ENCODE results near the gene USP49. TPM values are rescaled to one million over a fixed set of nuclear protein-coding genes. Genes with fewer than 3 reads are reported as not detected.

Gene USP49
- total RNA-seq, 1 experiment from 2014 or later: 2.3 TPM

DNA sequence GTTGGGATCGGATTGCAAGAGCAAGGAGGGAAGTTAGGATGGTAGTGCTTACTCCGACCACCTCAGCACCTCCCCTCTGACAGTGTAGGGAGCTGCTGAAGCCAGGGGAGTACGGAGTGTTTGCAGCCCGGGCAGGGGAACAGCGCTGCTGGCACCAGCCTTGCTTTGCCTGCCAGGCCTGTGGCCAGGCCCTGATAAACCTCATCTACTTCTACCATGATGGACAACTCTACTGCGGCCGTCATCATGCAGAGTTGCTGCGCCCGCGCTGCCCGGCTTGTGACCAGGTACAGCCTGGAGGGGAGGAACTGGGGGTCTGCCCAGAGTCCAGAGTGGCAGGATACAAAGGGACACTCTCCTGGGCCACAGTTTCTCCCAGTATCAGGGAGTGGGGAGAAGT lies 109.9 kb downstream of the USP49 start:
- intact Hi-C loops (cut with micrococcal nuclease): loop anchor here (5.0 to 10.0 kb wide), 3 partner anchors 152 to 440 kb away; no protein-coding TSS in a partner anchor
- DNase-seq (no peak), ATAC-seq (no peak)
- H3K9me3 ChIP-seq (ENCODE audit: low read length): no peaks in the 10 kb centered on the region
- no peaks in the 10 kb centered on the region for H4K20me1 ChIP-seq (ENCODE audit: low read length)
- H3K27me3 ChIP-seq (ENCODE audit: low read length): no peaks in the 10 kb centered on the region
- no peak overlapping the region for H3K4me2 ChIP-seq (ENCODE audit: low read length)
- peaks cover 21% of the 10 kb centered on the region for H3K79me2 ChIP-seq (ENCODE audit: low read length)
- H3K36me3 ChIP-seq (ENCODE audit: low read depth, low read length): peaks cover 14% of the 10 kb centered on the region
- no peak overlapping the region for H3K9ac ChIP-seq (ENCODE audit: low read length)
- no peak overlapping the region for H2AFZ ChIP-seq (ENCODE audit: low read length)
- ChIA-PET POLR2A (ENCODE audit: unreplicated experiment) (no interaction called here), CTCF (no interaction called here)
- peaks cover 27% of the 10 kb centered on the region for H3K4me1 ChIP-seq (ENCODE audit: insufficient read depth, low read length)
- no TSS peak for BruUV-seq (replicated peaks)
- TF ChIP-seq CTCF (conservative IDR thresholded peaks at IDR 0.05; ENCODE audit: low read depth, low read length) (no peak), EZH2phosphoT487 (IDR thresholded peaks at IDR 0.05; ENCODE audit: borderline replicate concordance, low read length) (no peak), EZH2 (IDR thresholded peaks at IDR 0.05; ENCODE audit: low read length, unreplicated experiment) (no peak)
- no peak overlapping the region for H3K27ac ChIP-seq (ENCODE audit: low read length)
- H3F3A ChIP-seq (ENCODE audit: low read length, unreplicated experiment): no peaks in the 10 kb centered on the region
- no peaks in the 10 kb centered on the region for H3K9me2 ChIP-seq (replicated peaks; ENCODE audit: low read length)
- H3K4me3 ChIP-seq (ENCODE audit: low read length): no peak overlapping the region

DNA sequence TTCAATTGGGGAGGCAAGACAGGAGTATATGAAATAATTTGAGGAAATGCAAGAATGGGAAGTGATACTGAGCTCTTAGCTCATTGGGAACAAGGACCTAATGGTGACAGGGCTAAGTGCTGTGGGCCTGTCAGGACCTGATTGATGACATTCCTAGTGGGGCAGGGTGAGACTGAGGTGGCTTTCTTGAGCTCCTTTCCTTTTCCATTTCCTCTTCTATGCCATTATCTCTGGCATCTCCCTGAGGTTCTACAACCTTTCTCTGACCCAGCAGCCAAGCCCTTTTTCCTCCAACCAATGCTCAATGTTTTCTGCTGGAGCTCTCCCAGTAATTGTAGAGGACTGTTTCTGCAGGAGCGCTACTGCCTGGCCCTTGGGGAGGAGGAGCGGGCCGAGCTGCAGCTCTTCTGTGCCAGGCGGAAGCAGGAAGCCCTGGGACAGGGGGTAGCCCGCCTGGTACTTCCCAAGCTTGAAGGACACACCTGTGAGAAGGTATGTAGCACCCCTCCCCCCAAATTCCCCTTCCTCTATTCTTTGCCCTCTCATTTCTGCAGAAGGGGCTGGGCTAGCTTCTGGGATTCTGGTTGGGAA lies 110.5 kb downstream of the USP49 start:
- Histone ChIP-seq H4K20me1 (ENCODE audit: low read length) (no peaks in the 10 kb centered on the region), H3K9ac (ENCODE audit: low read length) (no peak overlapping the region), H3K36me3 (ENCODE audit: low read depth, low read length) (peaks cover 8% of the 10 kb centered on the region), H3K9me2 (replicated peaks; ENCODE audit: low read length) (no peaks in the 10 kb centered on the region), H3K4me2 (ENCODE audit: low read length) (no peak overlapping the region), H3F3A (ENCODE audit: low read length, unreplicated experiment) (no peaks in the 10 kb centered on the region), H3K27me3 (ENCODE audit: low read length) (no peaks in the 10 kb centered on the region), H3K27ac (ENCODE audit: low read length) (no peak overlapping the region), H3K4me3 (ENCODE audit: low read length) (no peak overlapping the region), H3K79me2 (ENCODE audit: low read length) (peaks cover 20% of the 10 kb centered on the region), H3K9me3 (ENCODE audit: low read length) (no peaks in the 10 kb centered on the region), H3K4me1 (ENCODE audit: insufficient read depth, low read length) (peaks cover 27% of the 10 kb centered on the region), H2AFZ (ENCODE audit: low read length) (no peak overlapping the region)
- no peak for DNase-seq
- BruUV-seq (replicated peaks): no TSS peak
- no peak for TF ChIP-seq CTCF (conservative IDR thresholded peaks at IDR 0.05; ENCODE audit: low read depth, low read length)
- no peak for TF ChIP-seq EZH2phosphoT487 (IDR thresholded peaks at IDR 0.05; ENCODE audit: borderline replicate concordance, low read length)
- TF ChIP-seq EZH2 (IDR thresholded peaks at IDR 0.05; ENCODE audit: low read length, unreplicated experiment): no peak
- ATAC-seq: no peak
- ChIA-PET POLR2A (ENCODE audit: unreplicated experiment) (no interaction called here), CTCF (no interaction called here)
- intact Hi-C loops (cut with micrococcal nuclease): loop anchor here (5.0 to 10.0 kb wide), 3 partner anchors 153 to 440 kb away; no protein-coding TSS in a partner anchor

DNA sequence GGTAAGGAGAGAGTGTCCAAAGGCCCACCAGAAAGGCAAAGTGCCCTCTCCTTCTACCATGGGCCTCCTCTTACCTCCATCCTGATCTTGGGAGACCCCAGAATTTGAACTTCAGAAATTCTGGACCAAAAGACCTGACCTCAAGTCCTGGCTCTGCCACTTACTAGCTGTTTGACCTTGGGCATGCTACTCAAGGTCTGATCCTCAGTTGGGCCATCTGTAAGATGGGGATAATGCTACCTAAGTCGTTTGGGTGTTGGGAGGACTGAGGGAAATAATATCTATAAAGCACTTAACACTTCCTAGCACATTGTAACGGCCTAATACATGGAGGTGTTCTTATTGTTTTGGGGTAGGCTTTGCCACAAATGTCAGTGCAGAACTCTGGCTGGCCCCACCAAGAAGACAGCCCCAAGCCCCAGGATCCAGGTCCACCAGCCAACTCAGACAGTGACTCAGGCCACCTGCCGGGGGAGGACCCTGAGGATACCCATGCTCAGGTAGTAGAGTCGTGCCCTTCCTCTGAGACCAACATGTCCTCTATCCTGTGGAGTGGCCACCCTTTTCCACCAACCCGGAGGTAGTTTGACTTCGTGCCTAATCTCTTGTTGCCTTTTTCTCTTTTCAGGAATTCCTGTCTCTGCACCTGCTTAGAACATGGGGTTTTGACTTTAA lies 111.9 kb downstream of the USP49 start:
- H2AFZ ChIP-seq (ENCODE audit: low read length): no peak overlapping the region
- no peaks in the 10 kb centered on the region for H3K36me3 ChIP-seq (ENCODE audit: low read depth, low read length)
- BruUV-seq (replicated peaks): no TSS peak
- H3K9me2 ChIP-seq (replicated peaks; ENCODE audit: low read length): no peaks in the 10 kb centered on the region
- no peak overlapping the region for H3K27ac ChIP-seq (ENCODE audit: low read length)
- peaks cover 12% of the 10 kb centered on the region for H3K79me2 ChIP-seq (ENCODE audit: low read length)
- intact Hi-C loops (cut with micrococcal nuclease): loop anchor here (10.0 kb wide), 1 partner anchor 442 kb away; no protein-coding TSS in a partner anchor
- peaks cover 22% of the 10 kb centered on the region for H3K4me1 ChIP-seq (ENCODE audit: insufficient read depth, low read length)
- H3K27me3 ChIP-seq (ENCODE audit: low read length): no peaks in the 10 kb centered on the region
- H3F3A ChIP-seq (ENCODE audit: low read length, unreplicated experiment): no peaks in the 10 kb centered on the region
- ATAC-seq (no peak), DNase-seq (no peak)
- ChIA-PET CTCF (interaction anchor here (0.5 kb wide), 1 partner anchor 52 kb away, joined by 3 read pairs; no protein-coding TSS in a partner anchor), POLR2A (ENCODE audit: unreplicated experiment) (no interaction called here)
- H3K4me2 ChIP-seq (ENCODE audit: low read length): no peak overlapping the region
- H3K9ac ChIP-seq (ENCODE audit: low read length): no peak overlapping the region
- H3K4me3 ChIP-seq (ENCODE audit: low read length): no peak overlapping the region
- no peaks in the 10 kb centered on the region for H3K9me3 ChIP-seq (ENCODE audit: low read length)
- no peaks in the 10 kb centered on the region for H4K20me1 ChIP-seq (ENCODE audit: low read length)
- no peak for TF ChIP-seq EZH2phosphoT487 (IDR thresholded peaks at IDR 0.05; ENCODE audit: borderline replicate concordance, low read length)
- no peak for TF ChIP-seq CTCF (conservative IDR thresholded peaks at IDR 0.05; ENCODE audit: low read depth, low read length)
- no peak for TF ChIP-seq EZH2 (IDR thresholded peaks at IDR 0.05; ENCODE audit: low read length, unreplicated experiment)

Measured in PC-3 (cell line).